HepG2 (cell line): Measurements from ENCODE around the gene PAPPA.

Experiments used
- HDAC6 ChIP-seq: fragments of 200-600 bp; sonication (generic); IDR thresholded peaks from 2 replicates; pipeline ENCODE4 v1.7.0; 2017; ENCODE audit warnings: mild to moderate bottlenecking, antibody characterized with exemption, low read length, low read depth
- HNRNPUL1 ChIP-seq: fragments of 200-400 bp; formaldehyde crosslinking; IDR thresholded peaks from 2 replicates; pipeline ENCODE4 v1.6.1; 2017; ENCODE audit warnings: low read depth, mild to moderate bottlenecking, low read length, moderate library complexity
- MAFG ChIP-seq: sonication (generic); formaldehyde crosslinking; IDR thresholded peaks from 2 replicates; pipeline ENCODE4 v1.5.1; 2020; ENCODE audit warnings: mild to moderate bottlenecking, missing genetic modification reagents
- NFIC ChIP-seq: IDR thresholded peaks from 2 replicates; pipeline ENCODE4 v1.6.1; 2012; ENCODE audit warnings: mild to moderate bottlenecking, low read length, inconsistent platforms
- SP1 ChIP-seq, 2 experiments: fragments of 450-650 bp in 1 of 2; sonication (generic) in 1 of 2; formaldehyde crosslinking in 1 of 2; IDR thresholded peaks; 2 replicates each; pipeline versions ENCODE4 v1.4.0 to v1.6.1; 2016 to 2020; ENCODE audit warnings: missing genetic modification reagents in 1 of 2
- ZNF292 ChIP-seq: sonication (generic); formaldehyde crosslinking; IDR thresholded peaks from 2 replicates; pipeline ENCODE4 v1.8.1; 2022; ENCODE audit warnings: mild to moderate bottlenecking, low read depth, missing genetic modification reagents, borderline replicate concordance
- ZNF326 ChIP-seq: sonication (generic); formaldehyde crosslinking; IDR thresholded peaks from 2 replicates; pipeline ENCODE4 v1.4.0; 2020; ENCODE audit warnings: missing genetic modification reagents, borderline replicate concordance
- TF ChIP-seq, protein P1 (sequence below), 2 experiments: IDR thresholded peaks; 2 replicates each; pipeline ENCODE4 v1.6.1; 2011 to 2012; ENCODE audit warnings: low read length in 2 of 2, borderline replicate concordance in 1 of 2, low read depth in 1 of 2, mild to moderate bottlenecking in 1 of 2, moderate library complexity in 1 of 2
- TF ChIP-seq, protein P2 (sequence below): sonication (generic); formaldehyde crosslinking; IDR thresholded peaks from 2 replicates; pipeline ENCODE4 v1.5.0; 2020; ENCODE audit warnings: mild to moderate bottlenecking, missing genetic modification reagents, moderate library complexity
- TF ChIP-seq, protein P3 (sequence below): sonication (generic); formaldehyde crosslinking; IDR thresholded peaks from one replicate; pipeline ENCODE4 v1.5.1; 2020; ENCODE audit warnings: mild to moderate bottlenecking, missing genetic modification reagents; ENCODE audit errors: not compliant biosample characterization
- TF ChIP-seq, protein P4 (sequence below): sonication (generic); formaldehyde crosslinking; conservative IDR thresholded peaks from 2 replicates; pipeline ENCODE4 v1.8.0; 2022; ENCODE audit warnings: mild to moderate bottlenecking, moderate library complexity, missing genetic modification reagents
- TF ChIP-seq, protein P5 (sequence below): IDR thresholded peaks from 2 replicates; pipeline ENCODE4 v1.4.0; 2020; ENCODE audit warnings: mild to moderate bottlenecking, missing genetic modification reagents

DNA sequence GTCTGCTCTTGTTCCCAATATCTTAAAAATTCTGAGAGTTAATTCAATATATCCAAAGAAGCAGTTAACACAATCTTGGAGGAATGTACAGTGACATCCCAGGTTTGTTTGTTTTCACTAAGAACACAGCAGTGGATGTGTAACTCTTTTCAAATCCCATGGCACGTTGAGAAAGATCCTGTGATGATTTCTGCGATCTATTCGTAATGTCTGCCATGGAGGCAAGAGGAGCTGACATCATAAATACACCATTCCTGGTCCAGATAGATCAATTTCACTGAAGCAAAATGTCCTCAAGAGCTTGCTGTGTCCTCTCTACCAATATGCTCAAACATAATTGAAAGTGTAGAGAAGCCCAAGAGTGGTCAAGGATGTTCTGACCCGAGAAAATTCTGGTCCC is 280.7 kb downstream of the PAPPA start:
- TF ChIP-seq, protein P1, sequence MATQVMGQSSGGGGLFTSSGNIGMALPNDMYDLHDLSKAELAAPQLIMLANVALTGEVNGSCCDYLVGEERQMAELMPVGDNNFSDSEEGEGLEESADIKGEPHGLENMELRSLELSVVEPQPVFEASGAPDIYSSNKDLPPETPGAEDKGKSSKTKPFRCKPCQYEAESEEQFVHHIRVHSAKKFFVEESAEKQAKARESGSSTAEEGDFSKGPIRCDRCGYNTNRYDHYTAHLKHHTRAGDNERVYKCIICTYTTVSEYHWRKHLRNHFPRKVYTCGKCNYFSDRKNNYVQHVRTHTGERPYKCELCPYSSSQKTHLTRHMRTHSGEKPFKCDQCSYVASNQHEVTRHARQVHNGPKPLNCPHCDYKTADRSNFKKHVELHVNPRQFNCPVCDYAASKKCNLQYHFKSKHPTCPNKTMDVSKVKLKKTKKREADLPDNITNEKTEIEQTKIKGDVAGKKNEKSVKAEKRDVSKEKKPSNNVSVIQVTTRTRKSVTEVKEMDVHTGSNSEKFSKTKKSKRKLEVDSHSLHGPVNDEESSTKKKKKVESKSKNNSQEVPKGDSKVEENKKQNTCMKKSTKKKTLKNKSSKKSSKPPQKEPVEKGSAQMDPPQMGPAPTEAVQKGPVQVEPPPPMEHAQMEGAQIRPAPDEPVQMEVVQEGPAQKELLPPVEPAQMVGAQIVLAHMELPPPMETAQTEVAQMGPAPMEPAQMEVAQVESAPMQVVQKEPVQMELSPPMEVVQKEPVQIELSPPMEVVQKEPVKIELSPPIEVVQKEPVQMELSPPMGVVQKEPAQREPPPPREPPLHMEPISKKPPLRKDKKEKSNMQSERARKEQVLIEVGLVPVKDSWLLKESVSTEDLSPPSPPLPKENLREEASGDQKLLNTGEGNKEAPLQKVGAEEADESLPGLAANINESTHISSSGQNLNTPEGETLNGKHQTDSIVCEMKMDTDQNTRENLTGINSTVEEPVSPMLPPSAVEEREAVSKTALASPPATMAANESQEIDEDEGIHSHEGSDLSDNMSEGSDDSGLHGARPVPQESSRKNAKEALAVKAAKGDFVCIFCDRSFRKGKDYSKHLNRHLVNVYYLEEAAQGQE (IDR thresholded peaks at IDR 0.05; ENCODE audit: borderline replicate concordance in 1 of 2, low read depth in 1 of 2, low read length in 2 of 2) = no peak
- TF ChIP-seq, protein P2, sequence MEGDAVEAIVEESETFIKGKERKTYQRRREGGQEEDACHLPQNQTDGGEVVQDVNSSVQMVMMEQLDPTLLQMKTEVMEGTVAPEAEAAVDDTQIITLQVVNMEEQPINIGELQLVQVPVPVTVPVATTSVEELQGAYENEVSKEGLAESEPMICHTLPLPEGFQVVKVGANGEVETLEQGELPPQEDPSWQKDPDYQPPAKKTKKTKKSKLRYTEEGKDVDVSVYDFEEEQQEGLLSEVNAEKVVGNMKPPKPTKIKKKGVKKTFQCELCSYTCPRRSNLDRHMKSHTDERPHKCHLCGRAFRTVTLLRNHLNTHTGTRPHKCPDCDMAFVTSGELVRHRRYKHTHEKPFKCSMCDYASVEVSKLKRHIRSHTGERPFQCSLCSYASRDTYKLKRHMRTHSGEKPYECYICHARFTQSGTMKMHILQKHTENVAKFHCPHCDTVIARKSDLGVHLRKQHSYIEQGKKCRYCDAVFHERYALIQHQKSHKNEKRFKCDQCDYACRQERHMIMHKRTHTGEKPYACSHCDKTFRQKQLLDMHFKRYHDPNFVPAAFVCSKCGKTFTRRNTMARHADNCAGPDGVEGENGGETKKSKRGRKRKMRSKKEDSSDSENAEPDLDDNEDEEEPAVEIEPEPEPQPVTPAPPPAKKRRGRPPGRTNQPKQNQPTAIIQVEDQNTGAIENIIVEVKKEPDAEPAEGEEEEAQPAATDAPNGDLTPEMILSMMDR (CRISPR knock-in tag) = no peak
- TF ChIP-seq ZNF292 (no peak), HDAC6 (no peak), HNRNPUL1 (no peak), SP1 (IDR thresholded peaks at IDR 0.05) (no peak), SP1 (CRISPR knock-in tag; IDR thresholded peaks at IDR 0.05) (no peak), NFIC (no peak), ZNF326 (CRISPR knock-in tag) (no peak), MAFG (CRISPR knock-in tag) (no peak)
- TF ChIP-seq, protein P3, sequence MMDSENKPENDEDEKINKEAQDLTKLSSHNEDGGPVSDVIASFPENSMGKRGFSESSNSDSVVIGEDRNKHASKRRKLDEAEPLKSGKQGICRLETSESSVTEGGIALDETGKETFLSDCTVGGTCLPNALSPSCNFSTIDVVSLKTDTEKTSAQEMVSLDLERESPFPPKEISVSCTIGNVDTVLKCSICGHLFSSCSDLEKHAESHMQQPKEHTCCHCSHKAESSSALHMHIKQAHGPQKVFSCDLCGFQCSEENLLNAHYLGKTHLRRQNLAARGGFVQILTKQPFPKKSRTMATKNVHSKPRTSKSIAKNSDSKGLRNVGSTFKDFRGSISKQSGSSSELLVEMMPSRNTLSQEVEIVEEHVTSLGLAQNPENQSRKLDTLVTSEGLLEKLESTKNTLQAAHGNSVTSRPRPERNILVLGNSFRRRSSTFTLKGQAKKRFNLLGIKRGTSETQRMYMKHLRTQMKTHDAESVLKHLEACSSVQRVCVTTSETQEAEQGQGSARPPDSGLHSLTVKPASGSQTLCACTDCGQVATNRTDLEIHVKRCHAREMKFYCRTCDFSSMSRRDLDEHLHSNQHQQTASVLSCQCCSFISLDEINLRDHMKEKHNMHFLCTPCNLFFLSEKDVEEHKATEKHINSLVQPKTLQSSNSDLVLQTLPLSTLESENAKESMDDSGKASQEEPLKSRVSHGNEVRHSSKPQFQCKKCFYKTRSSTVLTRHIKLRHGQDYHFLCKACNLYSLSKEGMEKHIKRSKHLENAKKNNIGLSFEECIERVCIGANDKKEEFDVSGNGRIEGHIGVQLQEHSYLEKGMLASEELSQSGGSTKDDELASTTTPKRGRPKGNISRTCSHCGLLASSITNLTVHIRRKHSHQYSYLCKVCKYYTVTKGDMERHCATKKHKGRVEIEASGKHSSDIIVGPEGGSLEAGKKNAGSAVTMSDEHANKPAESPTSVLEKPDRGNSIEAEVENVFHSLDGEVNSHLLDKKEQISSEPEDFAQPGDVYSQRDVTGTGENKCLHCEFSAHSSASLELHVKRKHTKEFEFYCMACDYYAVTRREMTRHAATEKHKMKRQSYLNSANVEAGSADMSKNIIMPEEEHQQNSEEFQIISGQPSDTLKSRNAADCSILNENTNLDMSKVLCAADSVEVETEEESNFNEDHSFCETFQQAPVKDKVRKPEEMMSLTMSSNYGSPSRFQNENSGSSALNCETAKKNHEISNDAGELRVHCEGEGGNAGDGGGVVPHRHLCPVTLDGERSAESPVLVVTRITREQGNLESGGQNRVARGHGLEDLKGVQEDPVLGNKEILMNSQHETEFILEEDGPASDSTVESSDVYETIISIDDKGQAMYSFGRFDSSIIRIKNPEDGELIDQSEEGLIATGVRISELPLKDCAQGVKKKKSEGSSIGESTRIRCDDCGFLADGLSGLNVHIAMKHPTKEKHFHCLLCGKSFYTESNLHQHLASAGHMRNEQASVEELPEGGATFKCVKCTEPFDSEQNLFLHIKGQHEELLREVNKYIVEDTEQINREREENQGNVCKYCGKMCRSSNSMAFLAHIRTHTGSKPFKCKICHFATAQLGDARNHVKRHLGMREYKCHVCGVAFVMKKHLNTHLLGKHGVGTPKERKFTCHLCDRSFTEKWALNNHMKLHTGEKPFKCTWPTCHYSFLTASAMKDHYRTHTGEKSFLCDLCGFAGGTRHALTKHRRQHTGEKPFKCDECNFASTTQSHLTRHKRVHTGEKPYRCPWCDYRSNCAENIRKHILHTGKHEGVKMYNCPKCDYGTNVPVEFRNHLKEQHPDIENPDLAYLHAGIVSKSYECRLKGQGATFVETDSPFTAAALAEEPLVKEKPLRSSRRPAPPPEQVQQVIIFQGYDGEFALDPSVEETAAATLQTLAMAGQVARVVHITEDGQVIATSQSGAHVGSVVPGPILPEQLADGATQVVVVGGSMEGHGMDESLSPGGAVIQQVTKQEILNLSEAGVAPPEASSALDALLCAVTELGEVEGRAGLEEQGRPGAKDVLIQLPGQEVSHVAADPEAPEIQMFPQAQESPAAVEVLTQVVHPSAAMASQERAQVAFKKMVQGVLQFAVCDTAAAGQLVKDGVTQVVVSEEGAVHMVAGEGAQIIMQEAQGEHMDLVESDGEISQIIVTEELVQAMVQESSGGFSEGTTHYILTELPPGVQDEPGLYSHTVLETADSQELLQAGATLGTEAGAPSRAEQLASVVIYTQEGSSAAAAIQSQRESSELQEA (CRISPR knock-in tag) = no peak
- TF ChIP-seq, protein P4, sequence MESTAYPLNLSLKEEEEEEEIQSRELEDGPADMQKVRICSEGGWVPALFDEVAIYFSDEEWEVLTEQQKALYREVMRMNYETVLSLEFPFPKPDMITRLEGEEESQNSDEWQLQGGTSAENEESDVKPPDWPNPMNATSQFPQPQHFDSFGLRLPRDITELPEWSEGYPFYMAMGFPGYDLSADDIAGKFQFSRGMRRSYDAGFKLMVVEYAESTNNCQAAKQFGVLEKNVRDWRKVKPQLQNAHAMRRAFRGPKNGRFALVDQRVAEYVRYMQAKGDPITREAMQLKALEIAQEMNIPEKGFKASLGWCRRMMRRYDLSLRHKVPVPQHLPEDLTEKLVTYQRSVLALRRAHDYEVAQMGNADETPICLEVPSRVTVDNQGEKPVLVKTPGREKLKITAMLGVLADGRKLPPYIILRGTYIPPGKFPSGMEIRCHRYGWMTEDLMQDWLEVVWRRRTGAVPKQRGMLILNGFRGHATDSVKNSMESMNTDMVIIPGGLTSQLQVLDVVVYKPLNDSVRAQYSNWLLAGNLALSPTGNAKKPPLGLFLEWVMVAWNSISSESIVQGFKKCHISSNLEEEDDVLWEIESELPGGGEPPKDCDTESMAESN (CRISPR knock-in tag) = no peak
- TF ChIP-seq, protein P5, sequence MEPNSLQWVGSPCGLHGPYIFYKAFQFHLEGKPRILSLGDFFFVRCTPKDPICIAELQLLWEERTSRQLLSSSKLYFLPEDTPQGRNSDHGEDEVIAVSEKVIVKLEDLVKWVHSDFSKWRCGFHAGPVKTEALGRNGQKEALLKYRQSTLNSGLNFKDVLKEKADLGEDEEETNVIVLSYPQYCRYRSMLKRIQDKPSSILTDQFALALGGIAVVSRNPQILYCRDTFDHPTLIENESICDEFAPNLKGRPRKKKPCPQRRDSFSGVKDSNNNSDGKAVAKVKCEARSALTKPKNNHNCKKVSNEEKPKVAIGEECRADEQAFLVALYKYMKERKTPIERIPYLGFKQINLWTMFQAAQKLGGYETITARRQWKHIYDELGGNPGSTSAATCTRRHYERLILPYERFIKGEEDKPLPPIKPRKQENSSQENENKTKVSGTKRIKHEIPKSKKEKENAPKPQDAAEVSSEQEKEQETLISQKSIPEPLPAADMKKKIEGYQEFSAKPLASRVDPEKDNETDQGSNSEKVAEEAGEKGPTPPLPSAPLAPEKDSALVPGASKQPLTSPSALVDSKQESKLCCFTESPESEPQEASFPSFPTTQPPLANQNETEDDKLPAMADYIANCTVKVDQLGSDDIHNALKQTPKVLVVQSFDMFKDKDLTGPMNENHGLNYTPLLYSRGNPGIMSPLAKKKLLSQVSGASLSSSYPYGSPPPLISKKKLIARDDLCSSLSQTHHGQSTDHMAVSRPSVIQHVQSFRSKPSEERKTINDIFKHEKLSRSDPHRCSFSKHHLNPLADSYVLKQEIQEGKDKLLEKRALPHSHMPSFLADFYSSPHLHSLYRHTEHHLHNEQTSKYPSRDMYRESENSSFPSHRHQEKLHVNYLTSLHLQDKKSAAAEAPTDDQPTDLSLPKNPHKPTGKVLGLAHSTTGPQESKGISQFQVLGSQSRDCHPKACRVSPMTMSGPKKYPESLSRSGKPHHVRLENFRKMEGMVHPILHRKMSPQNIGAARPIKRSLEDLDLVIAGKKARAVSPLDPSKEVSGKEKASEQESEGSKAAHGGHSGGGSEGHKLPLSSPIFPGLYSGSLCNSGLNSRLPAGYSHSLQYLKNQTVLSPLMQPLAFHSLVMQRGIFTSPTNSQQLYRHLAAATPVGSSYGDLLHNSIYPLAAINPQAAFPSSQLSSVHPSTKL = no peak
